HL-60/S4 treated with retinoic acid at 250 ng/mL for 4 days and 3 days (cell line): ENCODE results near the gene CREB1.

Source experiments
- in situ Hi-C: fragments of 300-500 bp; cut with MboI; formaldehyde crosslinking; loops from 2 replicates; pipeline ENCODE4 v1.7.0; 2022; ENCODE audit warnings: low sequenced_read_pairs

Gene CREB1

DNA sequence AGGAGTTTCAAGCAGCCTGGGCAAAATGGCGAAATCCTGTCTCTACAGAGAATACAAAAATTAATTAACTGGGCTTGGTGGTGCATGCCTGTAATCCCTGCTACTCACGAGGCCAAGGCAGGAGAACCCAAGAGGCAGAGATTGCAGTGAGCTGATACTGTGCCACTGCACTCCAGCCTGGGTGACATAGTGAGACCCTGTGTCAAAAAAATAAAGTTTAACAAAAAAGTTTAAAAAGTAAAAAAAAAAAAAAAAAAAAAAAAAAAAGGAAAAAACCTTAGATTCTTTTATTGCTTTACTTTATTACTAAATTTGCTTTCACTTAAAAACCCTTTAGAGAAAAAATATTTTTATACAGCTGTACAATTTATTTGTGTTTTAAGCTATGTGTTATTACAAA is 10.7 kb downstream of the CREB1 start:
- in situ Hi-C loops: no loop called here

DNA sequence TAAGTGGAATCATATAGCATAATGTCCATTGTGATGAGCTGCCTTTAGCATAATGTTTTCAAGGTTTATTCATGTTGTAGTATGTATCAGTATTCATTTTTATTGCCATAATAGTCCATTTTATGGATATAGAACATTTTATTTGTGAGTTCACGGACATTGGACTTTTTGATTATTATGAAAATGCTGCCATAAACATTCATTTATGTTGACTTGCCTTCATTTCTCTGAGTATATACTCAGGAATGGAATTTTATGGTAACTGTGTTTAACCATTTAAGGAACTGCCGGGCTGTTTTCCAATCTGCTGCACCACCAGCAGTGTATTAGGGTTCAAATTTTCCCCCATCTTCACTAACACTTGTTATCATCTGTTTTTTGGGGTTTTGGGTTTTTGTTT is 12.2 kb downstream of the CREB1 start:
- in situ Hi-C loops: no loop called here

GRCh38 chr2:207543272-207543671 is 13.5 kb downstream of the CREB1 start:
- in situ Hi-C loops: no loop called here

DNA sequence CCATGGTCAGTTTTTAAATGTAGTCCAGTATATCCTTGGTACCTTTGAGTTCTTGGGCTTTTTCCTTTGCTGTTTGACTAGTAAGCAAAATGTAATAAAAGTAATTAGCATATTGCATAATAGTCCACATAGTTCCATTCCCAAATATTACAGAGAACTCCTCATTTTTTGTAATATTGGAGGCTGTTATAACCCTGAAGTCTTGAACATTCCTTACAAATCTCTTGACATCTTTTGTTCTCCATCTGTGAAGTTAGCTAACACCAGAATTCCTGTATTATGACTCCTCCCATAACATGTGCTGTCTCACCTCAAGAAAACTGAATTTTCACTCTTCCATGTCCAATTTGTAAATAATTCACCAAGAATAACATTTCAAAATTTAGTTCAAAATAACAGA is 17.1 kb downstream of the CREB1 start:
- in situ Hi-C loops: no loop called here

- in situ Hi-C loops: no loop called here
These were observed 19.4 kb downstream of the CREB1 start for GRCh38 chr2:207549145-207549544.

- in situ Hi-C loops: no loop called here
These were observed 28.3 kb downstream of the CREB1 start for GRCh38 chr2:207558079-207558491.

GRCh38 chr2:207561386-207562080 is 31.8 kb downstream of the CREB1 start:
- in situ Hi-C loops: no loop called here

DNA sequence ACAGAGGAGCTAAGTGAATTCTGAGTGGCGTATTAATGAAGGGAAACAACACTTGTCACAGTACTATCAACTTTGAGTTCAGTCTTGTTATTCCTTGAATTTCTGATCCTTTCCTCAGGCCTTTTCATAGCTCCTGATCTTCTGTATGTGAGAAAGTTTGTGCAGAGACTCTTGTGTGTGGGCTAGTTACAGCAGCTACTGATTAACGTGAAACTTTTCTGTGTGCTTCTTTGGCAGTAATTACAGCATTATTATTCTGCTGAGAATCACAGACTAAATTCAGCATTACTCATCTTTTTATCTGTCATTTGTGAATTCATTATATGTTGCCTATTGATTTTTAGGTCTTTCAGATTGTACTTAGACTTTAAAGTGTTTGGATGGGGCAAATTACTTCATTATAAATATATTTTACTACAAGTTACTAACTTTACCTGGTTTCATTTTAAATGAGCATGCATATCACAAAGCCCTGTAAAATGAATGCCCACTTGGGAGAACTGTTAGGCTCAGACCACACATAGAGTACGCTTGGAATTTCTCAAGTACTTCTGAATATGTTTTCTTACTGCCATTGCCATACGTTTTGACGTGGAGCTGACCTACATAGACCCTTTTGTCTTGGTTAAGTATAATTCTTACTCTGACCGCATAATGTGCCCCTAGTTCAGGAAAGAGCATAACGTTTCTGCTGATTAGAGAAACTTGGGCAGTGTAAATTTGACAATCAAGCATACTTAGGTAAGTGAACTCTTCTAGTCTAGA is 36.2 kb downstream of the CREB1 start:
- in situ Hi-C loops: no loop called here

DNA sequence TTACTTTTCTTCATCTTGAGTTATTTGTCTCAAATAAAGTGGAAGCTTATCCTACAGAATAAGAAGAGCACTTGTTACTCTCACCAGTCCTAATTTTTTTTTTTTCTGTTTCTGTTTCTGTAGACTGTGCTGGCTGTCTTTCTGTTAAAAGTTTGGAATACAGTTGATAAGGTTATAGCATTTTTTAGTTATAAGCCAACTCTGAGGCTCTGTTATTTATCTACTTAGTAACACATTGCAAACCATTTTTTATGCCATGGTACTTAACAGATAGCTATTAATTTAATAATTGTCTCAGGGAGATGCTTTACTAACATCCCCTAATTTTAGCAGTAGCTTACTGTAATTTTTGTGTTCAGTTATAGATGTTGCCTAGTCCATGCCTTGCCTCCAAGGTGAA is 37.9 kb downstream of the CREB1 start:
- in situ Hi-C loops: no loop called here

- in situ Hi-C loops: no loop called here
These were observed 41.6 kb downstream of the CREB1 start for GRCh38 chr2:207571370-207571769.

DNA sequence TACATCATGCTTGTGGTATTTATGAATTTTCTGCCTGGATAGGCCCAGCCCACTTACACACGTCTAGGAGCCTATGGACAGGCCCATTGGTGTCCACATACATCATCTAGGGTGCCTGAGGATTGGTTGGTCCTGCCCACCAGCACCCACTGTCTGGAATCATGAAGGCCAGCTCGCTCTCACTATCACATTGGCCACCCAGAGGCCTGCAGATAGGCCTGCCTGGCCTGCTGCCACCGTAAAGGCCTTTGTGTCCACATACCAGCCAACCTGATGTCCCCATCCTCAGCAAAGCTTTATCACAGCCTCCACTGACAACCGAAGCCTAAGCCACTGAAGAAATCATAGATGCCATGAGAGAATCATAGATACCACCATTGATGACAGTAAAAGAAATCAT is 55.2 kb downstream of the CREB1 start:
- in situ Hi-C loops: no loop called here

DNA sequence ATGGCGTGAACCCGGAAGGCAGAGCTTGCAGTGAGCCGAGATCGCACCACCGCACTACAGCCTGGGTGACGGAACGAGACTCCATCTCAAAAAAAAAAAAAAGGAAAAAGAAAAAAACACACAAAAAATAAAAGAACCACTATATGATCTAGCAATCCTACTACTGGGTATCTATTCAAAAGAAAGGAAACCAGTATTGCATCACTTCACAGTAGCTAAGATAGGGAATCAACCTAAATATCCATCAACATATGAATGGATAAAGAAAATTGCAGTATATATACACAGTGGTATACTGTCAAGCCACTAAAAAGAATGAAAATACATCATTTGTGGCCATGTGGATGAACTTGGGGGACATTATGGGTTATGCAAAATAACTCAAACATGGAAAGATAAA is 57.5 kb downstream of the CREB1 start:
- in situ Hi-C loops: no loop called here

GRCh38 chr2:207589143-207589542 is 59.4 kb downstream of the CREB1 start:
- in situ Hi-C loops: no loop called here

DNA sequence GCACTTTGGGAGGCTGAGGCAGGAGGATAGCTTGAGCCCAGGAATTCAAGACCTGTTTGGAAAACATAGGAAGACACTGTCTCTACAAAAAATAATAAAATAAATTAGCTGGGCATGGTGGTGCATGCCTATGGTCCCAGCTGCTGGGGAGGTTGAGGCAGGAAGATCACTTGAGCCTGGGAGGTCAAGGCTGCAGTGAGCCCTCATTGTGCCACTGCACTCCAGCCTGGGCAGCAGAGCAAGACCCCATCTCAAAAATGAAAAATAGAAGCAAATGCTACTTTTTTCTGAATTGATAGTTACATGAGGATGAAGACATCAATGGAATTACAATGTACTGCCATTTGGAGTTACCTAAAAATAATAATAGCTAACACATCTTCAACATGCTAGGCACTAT is 63.5 kb downstream of the CREB1 start:
- in situ Hi-C loops: no loop called here

- in situ Hi-C loops: no loop called here
These were observed 64.5 kb downstream of the CREB1 start for GRCh38 chr2:207594264-207594663.

DNA sequence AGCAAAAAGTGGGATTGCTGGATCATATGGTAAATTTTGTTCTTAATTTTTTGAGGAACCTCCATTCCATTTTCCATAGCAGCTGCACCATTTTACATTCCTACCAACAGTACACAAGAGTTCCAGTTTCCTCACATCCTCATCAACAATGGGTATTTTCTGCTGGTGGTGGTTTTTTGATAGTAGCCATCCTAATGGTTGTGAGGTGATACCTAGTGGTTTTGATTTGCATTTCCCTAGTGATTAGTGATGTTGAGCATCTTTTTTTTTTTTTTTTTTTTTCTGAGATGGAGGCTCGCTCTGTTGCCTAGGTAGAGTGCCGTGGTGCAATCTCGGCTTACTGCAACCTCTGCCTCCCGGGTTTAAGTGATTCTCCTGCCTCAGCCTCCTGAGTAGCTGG is 65.0 kb downstream of the CREB1 start:
- in situ Hi-C loops: no loop called here

- in situ Hi-C loops: no loop called here
These were observed 69.9 kb downstream of the CREB1 start for GRCh38 chr2:207599636-207600035.

- in situ Hi-C loops: no loop called here
These were observed 70.5 kb downstream of the CREB1 start for GRCh38 chr2:207600231-207600630.

- in situ Hi-C loops: no loop called here
These were observed 72.0 kb downstream of the CREB1 start for GRCh38 chr2:207601774-207602173.

DNA sequence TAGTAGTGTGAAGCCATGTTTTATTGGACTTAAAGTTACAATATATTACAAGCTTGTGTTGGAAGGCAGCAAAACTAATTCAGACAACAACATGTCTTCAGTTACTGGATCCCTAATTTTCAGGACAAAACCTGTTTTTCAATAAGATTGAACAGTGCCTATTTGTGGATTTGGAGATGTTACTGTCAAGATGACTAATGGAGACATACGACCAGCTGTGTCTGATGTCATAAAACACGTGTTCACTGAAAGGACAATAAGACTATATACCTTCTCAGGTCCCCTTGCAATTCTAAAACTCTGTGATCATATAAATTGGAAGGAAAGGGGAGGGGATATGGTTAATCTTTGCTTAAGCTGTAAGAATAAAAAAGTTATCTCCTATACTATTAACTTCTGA is 73.7 kb downstream of the CREB1 start:
- in situ Hi-C loops: no loop called here

- in situ Hi-C loops: no loop called here
These were observed 76.6 kb downstream of the CREB1 start for GRCh38 chr2:207606399-207606798.

GRCh38 chr2:207606829-207607228 is 77.1 kb downstream of the CREB1 start:
- in situ Hi-C loops: no loop called here

DNA sequence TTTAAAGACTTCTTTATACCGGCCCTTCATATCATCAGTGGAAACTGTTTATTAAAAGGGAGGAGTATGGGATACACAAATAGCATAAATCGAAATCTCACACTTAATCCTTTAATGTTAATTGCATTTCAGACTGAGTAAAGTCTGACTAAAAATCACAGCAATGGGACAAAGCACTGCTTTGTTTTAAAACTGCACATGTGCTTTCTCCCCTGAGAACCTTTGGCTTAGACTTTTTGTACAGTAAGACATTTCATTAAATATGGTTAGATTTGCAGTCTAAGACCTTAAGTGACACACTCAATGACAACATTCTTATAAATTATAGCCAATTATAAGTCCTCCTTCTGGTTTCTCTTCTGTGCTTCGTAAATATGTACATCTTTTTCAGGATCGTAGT is 83.0 kb downstream of the CREB1 start:
- in situ Hi-C loops: no loop called here
